Small intestine (tissue), 7 donors: Measurements from ENCODE around the gene LARP7. TPM values are rescaled to one million over a fixed set of nuclear protein-coding genes. Genes with fewer than 3 reads are reported as not detected.
"Not testable (repeated sequence)": the region's sequence is repeated elsewhere in the genome, so short reads cannot be mapped to it uniquely, and the experiment has no call there.

ENCODE experiments used
- DNase-seq, 2 donors: peaks; one replicate each; pipeline versions ENCODE4 v3.0.0 to v3.0.0-alpha.2; 2013
- FAIRE-seq: peaks from 2 replicates; lab custom pipeline; 2012; peaks lifted over from hg19 to GRCh38; lab: Jason Lieb, UNC
- H3K27ac ChIP-seq, 3 donors: one replicate each; pipeline ENCODE4 v1.5.1; 2013; ENCODE audit warnings: low read length in 2 of 3, mild to moderate bottlenecking in 2 of 3, control low read depth in 1 of 3, inconsistent platforms in 1 of 3, low read depth in 1 of 3, moderate library complexity in 1 of 3
- H3K27me3 ChIP-seq, 3 donors: one replicate each; pipeline ENCODE4 v1.6.1; 2013; ENCODE audit warnings: low read length in 3 of 3, inconsistent platforms in 1 of 3; ENCODE audit not compliant: control insufficient read depth in 3 of 3, insufficient read depth in 3 of 3
- H3K36me3 ChIP-seq, 3 donors: one replicate each; pipeline ENCODE4 v1.6.1; 2013; ENCODE audit warnings: low read length in 3 of 3, inconsistent platforms in 1 of 3, low read depth in 1 of 3, mild to moderate bottlenecking in 1 of 3, moderate library complexity in 1 of 3; ENCODE audit not compliant: control insufficient read depth in 3 of 3, insufficient read depth in 2 of 3
- H3K4me1 ChIP-seq, 3 donors: one replicate each; pipeline ENCODE4 v1.6.1; 2013; ENCODE audit warnings: low read length in 2 of 3, inconsistent platforms in 1 of 3, low read depth in 1 of 3, mild to moderate bottlenecking in 1 of 3, moderate library complexity in 1 of 3; ENCODE audit not compliant: control insufficient read depth in 3 of 3, insufficient read depth in 2 of 3
- H3K4me3 ChIP-seq, 3 donors: one replicate each; pipeline ENCODE4 v1.5.1; 2013; ENCODE audit warnings: low read length in 3 of 3, control low read depth in 1 of 3, inconsistent platforms in 1 of 3, low read depth in 1 of 3, mild to moderate bottlenecking in 1 of 3, moderate library complexity in 1 of 3
- H3K9me3 ChIP-seq, 2 donors: one replicate each; pipeline ENCODE4 v1.6.1; 2013; ENCODE audit warnings: low read depth in 1 of 2, low read length in 1 of 2; ENCODE audit not compliant: control insufficient read depth in 2 of 2, insufficient read depth in 1 of 2
- WGBS, 3 donors: extraction: QIAGEN DNeasy Blood & Tissue Kit; methylation state at CpG; one replicate each; pipeline ENCODE4 v1.1.7; 2013; 5-methylcytosine and 5-hydroxymethylcytosine counted together
- polyA plus RNA-seq, 4 donors: library from polyadenylated mRNA; stranded (reverse) in 3 of 4; unstranded in 1 of 4; fragments of 200-250 nt in 3 of 4; fragments of 120-200 nt in 1 of 4; gene quantifications; one replicate each; pipeline versions ENCODE4 v1.2.1 to v1.2.3, GENCODE V29; 2013
- donor health status: healthy with polysubstance abuse.
- donor health status: control.
- donor health status: control.
- donor health status: Bipolar disorder and iron deficiency.
- donor health status: healthy.

LARP7 gene
- polyA plus RNA-seq, 4 donors: 38.7 to 68.1 (median 62.2) TPM

DNA sequence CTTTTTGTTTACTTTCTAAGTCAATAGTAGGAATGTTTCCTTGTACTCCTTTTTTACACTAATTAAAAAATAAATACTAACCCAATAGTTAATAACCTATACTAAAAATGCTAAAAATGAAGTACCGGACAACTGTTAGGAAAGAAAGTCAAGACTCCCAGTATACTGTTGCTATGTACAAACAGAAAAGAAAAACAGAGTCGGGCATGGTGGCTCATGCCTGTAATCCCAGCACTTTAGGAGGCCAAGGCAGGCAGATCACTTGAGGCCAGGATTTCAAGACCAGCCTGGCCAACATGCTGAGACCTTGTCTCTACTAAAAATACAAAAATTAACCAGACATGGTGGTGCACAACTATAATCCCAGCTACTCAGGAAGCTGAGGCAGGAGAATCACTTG, 24.1 kb upstream of the LARP7 start:
- H3K4me1 ChIP-seq, H3K27ac ChIP-seq, DNase-seq, H3K9me3 ChIP-seq, FAIRE-seq, H3K36me3 ChIP-seq, H3K27me3 ChIP-seq, H3K4me3 ChIP-seq: not testable (repeated sequence)
- 78 to 79% (median 78%) methylated on average over 2 of the region's 2 CpGs for WGBS, 3 donors

DNA sequence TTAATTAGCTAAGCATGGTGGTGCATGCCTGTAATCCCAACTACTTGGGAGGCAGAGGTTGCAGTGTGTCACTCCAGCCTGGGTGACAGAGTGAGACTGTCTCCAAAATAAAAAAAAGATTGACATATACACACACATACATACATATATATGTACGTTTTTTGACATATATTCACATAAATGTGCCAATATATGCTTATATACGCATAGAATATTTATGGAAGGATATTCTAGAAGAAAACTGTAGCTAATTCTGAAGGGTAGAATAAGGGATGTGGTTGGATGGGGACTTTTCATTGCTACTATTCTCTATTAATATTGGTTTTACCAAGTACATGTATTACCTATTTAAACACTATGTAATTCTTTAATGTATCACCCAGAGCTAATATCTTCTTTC, 20.0 kb upstream of the LARP7 start:
- Histone ChIP-seq H3K27me3 (no peaks in the 10 kb centered on the region), H3K4me1 (no peaks in the 10 kb centered on the region), H3K27ac (no peak overlapping the region), H3K9me3 (no peaks in the 10 kb centered on the region), H3K4me3 (no peak overlapping the region), H3K36me3 (peaks cover 0 to 3% (median 0%) of the 10 kb centered on the region in 3 donors)
- no peak for DNase-seq
- 91 to 97% (median 92%) methylated on average over 2 of the region's 2 CpGs for WGBS, 3 donors
- FAIRE-seq: no peak

DNA sequence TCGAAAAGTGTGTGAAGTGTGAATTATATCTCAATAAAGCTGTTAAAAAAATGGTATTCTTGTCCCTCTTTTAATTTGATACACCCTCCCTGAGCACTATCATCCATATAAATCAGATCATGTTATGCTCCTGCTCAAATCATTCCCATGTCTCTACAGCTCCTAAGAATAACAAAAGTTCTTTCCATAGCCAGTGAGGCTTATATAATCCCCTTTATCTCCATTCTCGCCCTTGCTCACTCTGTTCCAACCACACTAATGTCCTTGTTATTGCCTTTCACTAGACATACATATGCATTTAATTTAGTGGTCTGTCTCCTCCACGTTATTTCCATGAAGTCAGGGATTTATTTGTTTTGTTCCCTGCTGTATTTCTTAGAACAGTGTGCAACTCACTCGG, 10.7 kb upstream of the LARP7 start:
- H3K4me1 ChIP-seq: no peaks in the 10 kb centered on the region
- H3K27me3 ChIP-seq: no peaks in the 10 kb centered on the region
- no peak overlapping the region for H3K27ac ChIP-seq
- no peak for FAIRE-seq
- no peak overlapping the region for H3K4me3 ChIP-seq
- DNase-seq: no peak
- peaks cover 0 to 9% (median 0%) of the 10 kb centered on the region in 3 donors for H3K36me3 ChIP-seq
- 92 to 94% (median 94%) methylated on average over 4 of the region's 4 CpGs for WGBS, 3 donors
- H3K9me3 ChIP-seq: no peaks in the 10 kb centered on the region

GRCh38 chr4:112633477-112634235, 3.3 kb upstream of the LARP7 start:
- no peak for FAIRE-seq
- no peaks in the 10 kb centered on the region for H3K27me3 ChIP-seq
- DNase-seq: peak; percentile 10 to 27
- 32 to 44% (median 36%) methylated on average over 4 of the region's 4 CpGs for WGBS, 3 donors
- no peak overlapping the region for H3K4me3 ChIP-seq
- peaks cover 0 to 7% (median 5%) of the 10 kb centered on the region in 3 donors for H3K4me1 ChIP-seq
- H3K27ac ChIP-seq: no peak overlapping the region
- H3K36me3 ChIP-seq: peaks cover 0 to 10% (median 0%) of the 10 kb centered on the region in 3 donors
- no peaks in the 10 kb centered on the region for H3K9me3 ChIP-seq

- DNase-seq (no peak), FAIRE-seq (no peak)
- peaks cover 0 to 5% (median 0%) of the 10 kb centered on the region in 3 donors for H3K36me3 ChIP-seq
- H3K4me3 ChIP-seq: peak overlapping the region; percentile 45 to 68 (median 68)
- H3K4me1 ChIP-seq: peaks cover 0 to 10% (median 5%) of the 10 kb centered on the region in 3 donors
- H3K9me3 ChIP-seq: no peaks in the 10 kb centered on the region
- no peaks in the 10 kb centered on the region for H3K27me3 ChIP-seq
- H3K27ac ChIP-seq: peak overlapping the region; percentile 83 to 100 (median 91)
- WGBS, 3 donors: 0 to 1% (median 1%) methylated on average over 8 of the region's 8 CpGs
Observed at GRCh38 chr4:112637552-112637866, 566 bp downstream of the LARP7 start.

DNA sequence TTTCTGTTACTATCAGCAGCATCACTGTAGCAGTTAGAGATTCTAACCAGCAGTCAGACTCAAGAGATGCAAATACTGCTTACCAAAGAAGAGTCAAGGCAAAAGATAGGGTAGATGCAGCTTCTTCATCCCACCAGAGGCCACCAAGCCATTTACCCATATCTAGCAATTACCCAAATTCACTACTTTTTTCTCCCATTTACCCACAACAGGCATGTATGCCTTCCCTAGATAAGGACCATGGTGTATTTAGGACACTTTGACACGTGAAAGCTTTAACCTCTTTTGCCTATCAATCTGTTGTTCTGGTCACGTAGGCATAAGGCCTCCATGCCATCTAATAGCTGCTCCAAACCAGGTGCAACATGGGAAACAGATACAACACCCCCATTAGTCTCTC, 5.6 kb downstream of the LARP7 start:
- no peaks in the 10 kb centered on the region for H3K27me3 ChIP-seq
- peaks cover 0 to 13% (median 8%) of the 10 kb centered on the region in 3 donors for H3K36me3 ChIP-seq
- FAIRE-seq: no peak
- no peaks in the 10 kb centered on the region for H3K9me3 ChIP-seq
- no peak overlapping the region for H3K4me3 ChIP-seq
- no peak for DNase-seq
- peaks cover 0 to 10% (median 5%) of the 10 kb centered on the region in 3 donors for H3K4me1 ChIP-seq
- no peak overlapping the region for H3K27ac ChIP-seq
- 90 to 91% (median 90%) methylated on average over 2 of the region's 2 CpGs for WGBS, 3 donors

GRCh38 chr4:112644595-112645535, 7.9 kb downstream of the LARP7 start:
- not testable (repeated sequence) for FAIRE-seq, H3K9me3 ChIP-seq
- WGBS, 3 donors: 84 to 91% (median 87%) methylated on average over 10 of the region's 10 CpGs

DNA sequence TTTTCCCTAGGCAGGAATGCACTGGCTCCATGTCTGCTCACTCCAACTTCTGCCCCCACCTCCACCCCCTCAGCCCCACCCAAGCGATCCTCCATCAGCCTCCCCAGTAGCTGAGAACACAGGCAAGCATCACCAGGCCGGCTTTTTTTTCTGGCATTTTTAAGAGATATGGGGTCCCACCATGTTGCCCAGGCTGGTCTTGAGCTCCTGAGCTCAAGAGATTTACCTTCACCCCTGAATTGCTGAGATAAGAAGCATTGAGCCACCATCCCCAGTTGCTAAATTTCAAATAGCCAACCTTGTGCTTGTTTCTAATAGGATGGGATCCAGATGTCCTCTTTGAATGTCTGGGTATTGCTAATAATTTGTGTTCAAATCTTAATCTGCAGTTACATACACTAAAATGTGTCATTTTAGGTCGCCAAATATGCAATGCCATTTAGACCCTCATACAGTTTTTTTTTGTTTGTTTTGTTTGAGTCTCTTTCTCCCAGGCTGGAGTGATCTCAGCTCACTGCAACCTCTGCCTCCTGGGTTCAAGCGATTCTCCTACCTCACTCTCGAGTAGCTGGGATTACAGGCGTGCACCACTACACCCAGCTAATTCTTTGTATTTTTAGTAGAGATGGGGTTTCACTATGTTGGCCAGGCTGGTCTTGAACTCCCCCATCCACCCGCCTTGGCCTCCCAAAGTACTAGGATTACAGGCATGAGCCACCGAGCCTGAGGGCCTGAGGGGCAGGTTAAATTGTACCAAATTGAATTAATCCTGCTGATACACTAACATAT, 8.8 kb downstream of the LARP7 start:
- 80 to 94% (median 92%) methylated on average over 8 of the region's 8 CpGs for WGBS, 3 donors
- Histone ChIP-seq H3K4me1 (peaks cover 0 to 2% (median 0%) of the 10 kb centered on the region in 3 donors), H3K9me3 (no peaks in the 10 kb centered on the region), H3K36me3 (peaks cover 2 to 20% (median 10%) of the 10 kb centered on the region in 3 donors), H3K27ac (no peak overlapping the region), H3K27me3 (no peaks in the 10 kb centered on the region), H3K4me3 (no peak overlapping the region)
- DNase-seq (no peak), FAIRE-seq (no peak)

More at GRCh38 chr4:112644595-112645535, 7.9 kb downstream of the LARP7 start:
- not testable (repeated sequence) for H3K4me1 ChIP-seq, DNase-seq, H3K4me3 ChIP-seq, H3K27me3 ChIP-seq, H3K27ac ChIP-seq
- peaks cover 2 to 18% (median 8%) of the 10 kb centered on the region in 3 donors for H3K36me3 ChIP-seq
